ENCODE data around the gene ZFAND2B. TPM values are rescaled to one million over a fixed set of nuclear protein-coding genes. Genes with fewer than 3 reads are reported as not detected.

Gene ZFAND2B
- total RNA-seq, 1 experiment from 2014 or later, result 25.7 TPM

- DNase-seq, result no peak
- no TSS peak for BruUV-seq (replicated peaks)
- H3K4me3 Mint-ChIP-seq (ENCODE audit: low read depth, unreplicated experiment), result no peak overlapping the region
- CTCF ChIA-PET, result interaction anchor here (0.6 kb wide), 1 partner anchor 182 kb away, joined by 4 read pairs; no protein-coding TSS in a partner anchor
- no peak overlapping the region for H3K27ac Mint-ChIP-seq (ENCODE audit: unreplicated experiment)
- H3K27me3 Mint-ChIP-seq (ENCODE audit: unreplicated experiment), result no peaks in the 10 kb centered on the region
- no peaks in the 10 kb centered on the region for H3K9me3 Mint-ChIP-seq (ENCODE audit: low read depth, unreplicated experiment)
- intact Hi-C loops (cut with micrococcal nuclease; ENCODE audit: unreplicated experiment), result loop anchor here (5.0 kb wide), 1 partner anchor 117 kb away; no protein-coding TSS in a partner anchor
- peaks cover 52% of the 10 kb centered on the region for H3K36me3 Mint-ChIP-seq (ENCODE audit: insufficient read depth, unreplicated experiment)
- H3K4me1 Mint-ChIP-seq (ENCODE audit: low read depth, unreplicated experiment), result peaks cover 21% of the 10 kb centered on the region
- TF ChIP-seq CTCF (IDR thresholded peaks at IDR 0.05; ENCODE audit: unreplicated experiment), result no peak
Observed at GRCh38 chr2:219179601-219180465, 26.7 kb upstream of the ZFAND2B start.

- Mint-ChIP-seq H3K4me3 (ENCODE audit: low read depth, unreplicated experiment) (no peak overlapping the region), H3K4me1 (ENCODE audit: low read depth, unreplicated experiment) (peaks cover 21% of the 10 kb centered on the region), H3K27ac (ENCODE audit: unreplicated experiment) (no peak overlapping the region), H3K27me3 (ENCODE audit: unreplicated experiment) (no peaks in the 10 kb centered on the region), H3K9me3 (ENCODE audit: low read depth, unreplicated experiment) (no peaks in the 10 kb centered on the region), H3K36me3 (ENCODE audit: insufficient read depth, unreplicated experiment) (peaks cover 42% of the 10 kb centered on the region)
- CTCF ChIA-PET, result interaction anchor here (0.6 kb wide), 1 partner anchor 207 kb away, joined by 3 read pairs; no protein-coding TSS in a partner anchor
- BruUV-seq (replicated peaks), result no TSS peak
- no peak for TF ChIP-seq CTCF (IDR thresholded peaks at IDR 0.05; ENCODE audit: unreplicated experiment)
- DNase-seq, result no peak
- intact Hi-C loops (cut with micrococcal nuclease; ENCODE audit: unreplicated experiment), result no loop called here
Observed at GRCh38 chr2:219180961-219181360, 25.6 kb upstream of the ZFAND2B start.

GRCh38 chr2:219181531-219181930, 25.1 kb upstream of the ZFAND2B start:
- H3K36me3 Mint-ChIP-seq (ENCODE audit: insufficient read depth, unreplicated experiment), result peaks cover 36% of the 10 kb centered on the region
- no TSS peak for BruUV-seq (replicated peaks)

More at GRCh38 chr2:219181531-219181930, 25.1 kb upstream of the ZFAND2B start:
- intact Hi-C loops (cut with micrococcal nuclease; ENCODE audit: unreplicated experiment), result no loop called here
- H3K27me3 Mint-ChIP-seq (ENCODE audit: unreplicated experiment), result no peaks in the 10 kb centered on the region
- H3K4me3 Mint-ChIP-seq (ENCODE audit: low read depth, unreplicated experiment), result no peak overlapping the region
- no peak overlapping the region for H3K27ac Mint-ChIP-seq (ENCODE audit: unreplicated experiment)
- no peak for TF ChIP-seq CTCF (IDR thresholded peaks at IDR 0.05; ENCODE audit: unreplicated experiment)
- H3K4me1 Mint-ChIP-seq (ENCODE audit: low read depth, unreplicated experiment), result peaks cover 21% of the 10 kb centered on the region
- CTCF ChIA-PET, result no interaction called here
- no peak for DNase-seq
- H3K9me3 Mint-ChIP-seq (ENCODE audit: low read depth, unreplicated experiment), result no peaks in the 10 kb centered on the region
